22Rv1 (cell line): ENCODE data around the gene CDH12.

ENCODE experiments used
- ZFX ChIP-seq: fragments of 450-650 bp; IDR thresholded peaks from 2 replicates; pipeline ENCODE4 v1.6.1; 2017; ENCODE audit warnings: antibody characterized with exemption, borderline replicate concordance
- TF ChIP-seq, protein P1 (sequence below): fragments of 450-650 bp; IDR thresholded peaks from 2 replicates; pipeline ENCODE4 v1.5.1; 2017; ENCODE audit warnings: mild to moderate bottlenecking

DNA sequence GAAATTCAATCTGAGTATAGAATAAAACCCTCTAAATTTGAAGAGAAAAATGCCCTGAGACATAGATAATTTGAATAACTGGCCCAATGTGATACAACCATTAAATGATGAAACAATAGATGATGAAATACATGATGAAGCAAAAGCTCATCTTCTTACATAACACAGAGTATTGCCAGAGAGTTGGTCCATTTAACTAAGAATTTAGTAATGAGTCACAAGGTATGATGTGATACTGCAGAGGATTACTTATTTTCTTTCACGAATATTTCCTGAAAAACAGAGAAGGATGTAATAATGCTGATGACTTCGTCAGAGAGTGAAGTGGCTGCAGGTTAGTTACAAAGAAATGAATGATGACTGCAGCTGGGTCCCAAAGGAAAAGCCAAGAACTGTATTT lies 379.3 kb downstream of the CDH12 start:
- TF ChIP-seq, protein P1, sequence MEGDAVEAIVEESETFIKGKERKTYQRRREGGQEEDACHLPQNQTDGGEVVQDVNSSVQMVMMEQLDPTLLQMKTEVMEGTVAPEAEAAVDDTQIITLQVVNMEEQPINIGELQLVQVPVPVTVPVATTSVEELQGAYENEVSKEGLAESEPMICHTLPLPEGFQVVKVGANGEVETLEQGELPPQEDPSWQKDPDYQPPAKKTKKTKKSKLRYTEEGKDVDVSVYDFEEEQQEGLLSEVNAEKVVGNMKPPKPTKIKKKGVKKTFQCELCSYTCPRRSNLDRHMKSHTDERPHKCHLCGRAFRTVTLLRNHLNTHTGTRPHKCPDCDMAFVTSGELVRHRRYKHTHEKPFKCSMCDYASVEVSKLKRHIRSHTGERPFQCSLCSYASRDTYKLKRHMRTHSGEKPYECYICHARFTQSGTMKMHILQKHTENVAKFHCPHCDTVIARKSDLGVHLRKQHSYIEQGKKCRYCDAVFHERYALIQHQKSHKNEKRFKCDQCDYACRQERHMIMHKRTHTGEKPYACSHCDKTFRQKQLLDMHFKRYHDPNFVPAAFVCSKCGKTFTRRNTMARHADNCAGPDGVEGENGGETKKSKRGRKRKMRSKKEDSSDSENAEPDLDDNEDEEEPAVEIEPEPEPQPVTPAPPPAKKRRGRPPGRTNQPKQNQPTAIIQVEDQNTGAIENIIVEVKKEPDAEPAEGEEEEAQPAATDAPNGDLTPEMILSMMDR, result no peak
- TF ChIP-seq ZFX, result no peak
